HFF-Myc (cell line): ENCODE data around the gene GUCA2B.

ENCODE experiments used
- DNase-seq: peaks from one replicate; pipeline ENCODE4 v3.0.0-alpha.2; 2011; ENCODE audit warnings: low read depth; ENCODE audit errors: extremely low read depth
- H3K4me3 ChIP-seq: replicated peaks from 2 replicates; pipeline ENCODE4 v1.5.1; 2011; ENCODE audit warnings: low read depth, mild to moderate bottlenecking, control low read depth, low read length
- TF ChIP-seq, protein P1 (sequence below): IDR thresholded peaks from 2 replicates; pipeline ENCODE4 v1.5.1; 2012; ENCODE audit warnings: mild to moderate bottlenecking, low read depth, low read length, control low read depth; ENCODE audit errors: missing control alignments

GUCA2B gene

DNA sequence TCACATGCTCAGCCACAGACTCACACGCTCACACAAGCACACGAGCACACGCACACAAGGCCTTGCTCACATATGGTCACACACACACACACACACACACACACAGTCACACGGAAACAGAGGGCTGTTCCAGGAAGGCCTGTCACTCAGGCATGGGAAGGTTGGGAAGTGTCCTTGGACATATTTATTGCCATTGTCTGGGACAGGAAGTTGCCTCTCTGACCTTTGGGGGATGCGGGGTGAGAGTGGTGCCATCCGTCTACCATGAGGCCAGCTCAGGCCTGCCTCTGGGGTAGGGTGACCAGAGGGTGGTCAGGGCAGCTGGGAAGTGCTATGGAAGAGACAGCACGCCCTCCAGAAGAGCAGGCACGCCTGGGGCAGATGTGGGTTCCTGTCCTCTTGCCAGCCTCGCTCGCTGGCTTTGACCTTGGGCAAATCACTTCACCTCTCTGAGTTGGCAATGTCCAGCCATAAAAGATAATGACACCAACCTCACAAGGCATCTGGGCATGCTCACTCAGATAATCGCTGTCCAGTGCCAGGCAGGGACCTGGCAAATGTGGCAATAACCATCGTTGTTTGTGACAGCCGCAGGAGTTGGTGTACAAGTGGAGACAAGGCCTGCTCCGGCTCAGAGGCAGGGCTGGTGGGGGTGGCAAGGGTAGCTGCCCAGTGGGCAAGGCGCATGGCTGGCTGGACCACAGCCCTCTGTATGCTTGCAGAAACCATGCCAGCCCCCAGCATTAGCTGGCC is 19.3 kb downstream of the GUCA2B start:
- no peak for DNase-seq
- H3K4me3 ChIP-seq, result no peak overlapping the region
- TF ChIP-seq, protein P1, sequence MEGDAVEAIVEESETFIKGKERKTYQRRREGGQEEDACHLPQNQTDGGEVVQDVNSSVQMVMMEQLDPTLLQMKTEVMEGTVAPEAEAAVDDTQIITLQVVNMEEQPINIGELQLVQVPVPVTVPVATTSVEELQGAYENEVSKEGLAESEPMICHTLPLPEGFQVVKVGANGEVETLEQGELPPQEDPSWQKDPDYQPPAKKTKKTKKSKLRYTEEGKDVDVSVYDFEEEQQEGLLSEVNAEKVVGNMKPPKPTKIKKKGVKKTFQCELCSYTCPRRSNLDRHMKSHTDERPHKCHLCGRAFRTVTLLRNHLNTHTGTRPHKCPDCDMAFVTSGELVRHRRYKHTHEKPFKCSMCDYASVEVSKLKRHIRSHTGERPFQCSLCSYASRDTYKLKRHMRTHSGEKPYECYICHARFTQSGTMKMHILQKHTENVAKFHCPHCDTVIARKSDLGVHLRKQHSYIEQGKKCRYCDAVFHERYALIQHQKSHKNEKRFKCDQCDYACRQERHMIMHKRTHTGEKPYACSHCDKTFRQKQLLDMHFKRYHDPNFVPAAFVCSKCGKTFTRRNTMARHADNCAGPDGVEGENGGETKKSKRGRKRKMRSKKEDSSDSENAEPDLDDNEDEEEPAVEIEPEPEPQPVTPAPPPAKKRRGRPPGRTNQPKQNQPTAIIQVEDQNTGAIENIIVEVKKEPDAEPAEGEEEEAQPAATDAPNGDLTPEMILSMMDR, result no peak

DNA sequence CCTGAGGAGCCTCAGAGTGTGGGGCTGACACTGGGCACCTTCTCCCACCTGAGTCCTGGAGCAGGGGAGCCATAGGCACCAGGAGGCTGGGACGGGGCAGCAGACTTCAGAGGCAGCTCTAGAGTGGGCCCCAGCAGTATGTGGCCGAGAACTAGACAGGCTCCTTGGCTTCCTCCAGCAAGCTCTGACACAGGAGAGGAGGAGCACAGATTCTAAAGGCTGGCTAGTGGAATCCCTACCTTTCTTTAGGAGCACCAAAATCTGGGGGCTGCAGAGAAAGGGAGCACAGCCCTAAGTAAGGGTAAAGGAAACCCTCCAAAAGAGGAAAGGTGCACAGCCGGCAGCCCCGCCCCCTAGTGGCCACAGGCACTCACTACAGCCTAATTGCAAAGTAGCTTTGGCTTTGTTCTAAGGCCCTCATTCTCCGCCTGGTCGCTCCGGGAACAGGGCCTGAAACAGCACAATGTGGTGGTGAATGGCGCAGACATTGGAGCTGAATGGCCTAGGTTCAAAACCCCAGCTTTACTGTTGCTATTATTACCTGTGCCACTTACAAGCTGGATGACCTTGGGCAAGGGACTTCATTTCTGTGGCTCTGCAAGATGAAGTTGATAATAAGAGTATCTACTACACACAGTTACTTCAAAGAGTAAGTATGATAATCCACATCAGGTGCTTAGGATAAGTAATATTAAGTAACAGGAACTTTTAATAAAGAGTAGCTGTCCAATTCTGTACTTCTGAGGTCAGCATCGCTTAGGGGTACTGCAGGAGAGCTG is 20.1 kb downstream of the GUCA2B start:
- no peak for DNase-seq
- H3K4me3 ChIP-seq, result no peak overlapping the region
- TF ChIP-seq, protein P1, result peak; percentile 98

DNA sequence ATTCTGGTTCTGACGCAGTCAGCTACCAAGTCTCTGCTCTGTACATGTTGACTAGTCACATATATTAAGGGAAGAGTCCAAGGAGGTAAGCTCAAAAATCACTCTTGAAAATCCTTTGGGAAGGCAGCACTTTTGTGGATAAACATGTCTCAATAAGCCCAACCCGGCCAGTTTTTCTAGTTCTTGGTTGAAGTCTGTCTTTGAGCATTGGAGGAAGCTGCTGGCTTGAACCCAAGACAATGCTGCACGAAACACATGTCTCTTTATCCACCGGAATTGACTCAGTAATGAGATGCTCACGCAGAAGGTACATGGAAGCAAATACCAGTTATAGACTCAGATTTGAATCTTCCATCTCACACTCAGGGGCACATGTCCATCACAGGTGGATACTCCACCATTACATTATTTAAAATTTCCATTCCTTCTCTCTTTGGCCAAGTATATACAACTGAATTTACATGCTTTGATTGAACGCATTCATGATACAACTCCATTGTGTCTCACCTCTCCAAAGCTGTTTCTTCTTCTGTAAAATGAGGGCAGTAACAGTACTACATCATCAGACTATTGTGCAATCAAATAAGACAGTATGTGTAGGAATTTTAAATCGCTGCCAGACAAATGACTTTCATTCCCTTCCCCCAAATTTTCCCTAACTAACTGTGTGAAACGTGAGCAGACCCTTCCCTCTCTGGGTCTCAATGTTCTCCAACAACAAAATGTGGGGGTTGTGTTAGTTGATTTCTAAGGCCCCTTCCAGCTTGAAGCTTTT is 20.9 kb downstream of the GUCA2B start:
- TF ChIP-seq, protein P1, result no peak
- H3K4me3 ChIP-seq, result no peak overlapping the region
- DNase-seq, result no peak

DNA sequence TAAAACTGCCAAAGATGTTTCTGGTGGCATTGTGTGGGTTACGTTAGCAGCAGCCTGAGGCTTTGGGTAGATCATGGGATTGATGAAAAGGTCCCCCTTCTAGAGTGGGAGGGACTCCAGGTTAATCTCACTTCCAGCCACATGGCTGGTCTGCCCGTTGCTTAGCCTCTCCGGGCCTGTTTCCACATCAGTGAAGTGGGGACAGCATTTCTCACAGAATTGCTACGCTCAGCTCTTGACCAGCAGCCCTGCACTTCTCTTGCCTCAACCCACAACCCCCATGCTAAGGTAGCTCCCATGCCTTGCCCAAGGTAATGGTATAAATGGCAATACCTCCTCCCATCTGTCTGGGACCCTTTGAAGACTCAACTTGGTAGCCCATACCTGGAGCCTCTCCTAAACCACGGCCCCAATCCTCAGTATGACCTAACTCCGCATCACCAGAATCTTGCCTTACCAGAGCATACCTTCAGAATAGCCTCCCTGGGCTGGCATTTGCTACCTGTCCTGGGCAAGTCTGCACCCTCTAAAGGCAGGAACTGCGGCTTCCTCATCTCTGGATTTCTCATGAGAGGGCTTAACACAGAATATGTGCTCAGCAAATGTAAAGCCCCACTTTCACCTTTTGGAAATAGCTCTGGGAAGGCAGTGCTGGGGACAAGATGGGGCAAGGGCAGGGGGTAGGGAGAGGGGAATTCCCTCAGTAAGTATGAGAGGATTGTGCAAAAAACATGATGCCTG is 22.3 kb downstream of the GUCA2B start:
- TF ChIP-seq, protein P1, result no peak
- H3K4me3 ChIP-seq, result no peak overlapping the region
- DNase-seq, result no peak

DNA sequence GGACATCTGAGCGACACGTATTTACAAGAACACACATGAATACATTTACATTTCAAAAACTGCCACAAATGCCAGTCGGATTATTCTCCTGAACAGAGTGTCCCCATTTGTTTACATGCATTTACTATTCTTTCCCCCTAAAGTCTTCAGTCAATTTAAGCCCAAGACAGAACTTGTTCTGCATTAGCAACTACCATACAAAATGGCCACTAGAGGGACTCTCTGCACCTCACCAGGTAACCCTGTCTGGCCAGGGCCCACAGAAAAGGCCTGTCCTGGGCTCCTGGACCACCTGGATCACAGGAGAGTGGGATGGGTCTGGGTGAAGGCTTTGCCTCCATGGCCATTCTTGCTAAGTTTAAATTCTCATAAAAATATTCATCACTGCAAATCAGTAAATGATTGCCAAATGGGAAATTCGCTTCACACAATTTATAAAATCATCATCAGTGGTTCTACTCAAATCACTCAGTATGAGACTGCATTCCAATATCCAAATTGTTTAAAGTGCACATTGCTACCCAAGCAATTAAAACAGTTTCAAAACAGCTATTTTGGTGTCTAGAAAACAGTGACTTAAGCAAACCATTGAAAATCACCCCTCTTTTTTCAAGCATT is 23.8 kb downstream of the GUCA2B start:
- TF ChIP-seq, protein P1, result peak; percentile 79
- no peak for DNase-seq
- no peak overlapping the region for H3K4me3 ChIP-seq

DNA sequence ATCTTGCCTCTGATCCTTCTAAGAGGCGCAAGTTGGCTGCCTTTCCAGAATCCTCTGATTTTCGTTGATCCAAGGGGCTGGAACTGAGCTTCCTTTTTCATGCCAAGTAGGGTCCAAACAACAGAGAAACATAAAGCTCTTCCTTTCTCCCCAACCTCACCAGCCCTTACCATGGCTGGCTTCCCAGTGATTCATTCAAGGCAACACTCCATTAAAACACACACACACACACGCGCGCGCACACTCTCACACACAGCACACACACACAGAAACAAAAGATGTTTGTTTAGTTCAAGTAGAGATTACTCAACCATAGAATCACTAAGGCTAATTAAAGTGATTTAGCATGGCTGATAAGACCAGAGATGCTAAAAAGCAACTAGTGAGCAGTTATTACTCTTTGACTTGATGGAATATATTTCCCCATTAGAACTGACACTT is 24.4 kb downstream of the GUCA2B start:
- TF ChIP-seq, protein P1, result no peak
- no peak overlapping the region for H3K4me3 ChIP-seq
- peak; percentile 54 for DNase-seq
